Neural cell (in vitro differentiated cells): ENCODE results near the gene AKAP5. TPM values are rescaled to one million over a fixed set of nuclear protein-coding genes. Genes with fewer than 3 reads are reported as not detected.

Experiments
- H2AFZ ChIP-seq: fragments of 200-600, 300-800 bp; sonication (generic), shearing (Covaris generic); 2 replicates; pipeline ENCODE4 v1.6.0; 2014; ENCODE audit warnings: low read depth, mild to moderate bottlenecking, antibody characterized with exemption, low read length, moderate library complexity
- H3F3A ChIP-seq: fragments of 200-600 bp; shearing (Covaris generic); 2 replicates; pipeline ENCODE4 v1.6.1; 2016; ENCODE audit warnings: mild to moderate bottlenecking, moderate library complexity, mixed read lengths, antibody characterized with exemption, low read length; ENCODE audit not compliant: insufficient read depth, poor library complexity, severe bottlenecking
- H3K27ac ChIP-seq: fragments of 200-600, 300-800 bp; sonication (generic), shearing (Covaris generic); 2 replicates; pipeline ENCODE4 v1.5.1; 2014; ENCODE audit warnings: mild to moderate bottlenecking, low read length, moderate library complexity
- H3K27me3 ChIP-seq: fragments of 300-800, 200-600 bp; sonication (generic), shearing (Covaris generic); 2 replicates; pipeline ENCODE4 v1.6.0; 2014; ENCODE audit warnings: mild to moderate bottlenecking, low read depth, low read length, moderate library complexity; ENCODE audit not compliant: insufficient read depth
- H3K36me3 ChIP-seq: fragments of 300-800, 200-600 bp; sonication (generic), shearing (Covaris generic); 2 replicates; pipeline ENCODE4 v1.5.1; 2014; ENCODE audit warnings: mild to moderate bottlenecking, antibody characterized with exemption, low read length, moderate library complexity; ENCODE audit not compliant: insufficient read depth
- H3K4me2 ChIP-seq: fragments of 300-800, 200-600 bp; sonication (generic), shearing (Covaris generic); 2 replicates; pipeline ENCODE4 v1.6.0; 2014; ENCODE audit warnings: mild to moderate bottlenecking, low read length
- H3K4me3 ChIP-seq: fragments of 300-800, 200-600 bp; sonication (generic), shearing (Covaris generic); 2 replicates; pipeline ENCODE4 v1.5.1; 2014; ENCODE audit warnings: mild to moderate bottlenecking, low read length, moderate library complexity
- H3K79me2 ChIP-seq: fragments of 200-600 bp; shearing (Covaris generic); replicated peaks from 2 replicates; pipeline ENCODE4 v1.6.0; 2014; ENCODE audit warnings: mild to moderate bottlenecking, low read length, moderate library complexity; ENCODE audit not compliant: insufficient read depth
- H3K9ac ChIP-seq: fragments of 300-800, 200-600 bp; sonication (generic), shearing (Covaris generic); 2 replicates; pipeline ENCODE4 v1.6.1; 2016; ENCODE audit warnings: mild to moderate bottlenecking, low read length, mixed read lengths
- H3K9me2 ChIP-seq: fragments of 200-600 bp; shearing (Covaris generic); 2 replicates; pipeline ENCODE4 v1.6.1; 2016; ENCODE audit warnings: mild to moderate bottlenecking, low read length, mixed read lengths; ENCODE audit not compliant: insufficient read depth
- H3K9me3 ChIP-seq: fragments of 200-600, 300-800 bp; sonication (generic), shearing (Covaris generic); 2 replicates; pipeline ENCODE4 v1.6.1; 2016; ENCODE audit warnings: mild to moderate bottlenecking, mixed run types, low read length, moderate library complexity, mixed read lengths
- H4K20me1 ChIP-seq: fragments of 200-600 bp; shearing (Covaris generic); 2 replicates; pipeline ENCODE4 v1.6.1; 2016; ENCODE audit warnings: mild to moderate bottlenecking, mixed run types; ENCODE audit not compliant: insufficient read depth
- CTCF ChIP-seq: fragments of 450-650 bp; IDR thresholded peaks from 2 replicates; pipeline ENCODE4 v1.5.1; 2014; ENCODE audit warnings: antibody characterized with exemption, mild to moderate bottlenecking, moderate library complexity; ENCODE audit not compliant: poor library complexity, severe bottlenecking
- EP300 ChIP-seq: fragments of 450-650 bp; conservative IDR thresholded peaks from 2 replicates; pipeline ENCODE4 v1.6.1; 2014; ENCODE audit warnings: antibody characterized with exemption, mild to moderate bottlenecking, moderate library complexity; ENCODE audit not compliant: poor library complexity, severe bottlenecking
- EZH2 ChIP-seq: fragments of 200-600, 300-800 bp; shearing (Covaris generic), sonication (generic); IDR thresholded peaks from 2 replicates; pipeline ENCODE4 v1.6.1; 2014; ENCODE audit warnings: antibody characterized with exemption, low read length, borderline replicate concordance, mild to moderate bottlenecking; ENCODE audit not compliant: insufficient read depth, poor library complexity, severe bottlenecking
- MXI1 ChIP-seq: fragments of 450-650 bp; conservative IDR thresholded peaks from 2 replicates; pipeline ENCODE4 v1.6.1; 2014; ENCODE audit warnings: antibody characterized with exemption, mild to moderate bottlenecking; ENCODE audit not compliant: poor library complexity, severe bottlenecking
- POLR2AphosphoS5 ChIP-seq: IDR thresholded peaks from 2 replicates; pipeline ENCODE4 v1.6.1; 2012
- RAD21 ChIP-seq: fragments of 450-650 bp; conservative IDR thresholded peaks from 2 replicates; pipeline ENCODE4 v1.6.1; 2014; ENCODE audit warnings: antibody characterized with exemption, mild to moderate bottlenecking, moderate library complexity
- SMC3 ChIP-seq: fragments of 450-650 bp; conservative IDR thresholded peaks from 2 replicates; pipeline ENCODE4 v1.6.1; 2014; ENCODE audit warnings: antibody characterized with exemption, mild to moderate bottlenecking, moderate library complexity; ENCODE audit not compliant: poor library complexity
- TAF1 ChIP-seq: IDR thresholded peaks from 2 replicates; pipeline ENCODE4 v1.6.1; 2012; ENCODE audit warnings: low read depth
- polyA plus RNA-seq: library from polyadenylated mRNA; depleted of rRNA; stranded (reverse); fragments of >200 nt; gene quantifications from 2 replicates; pipeline ENCODE4 v1.2.3, GENCODE V29; 2014
- TF ChIP-seq, protein P1 (sequence below): IDR thresholded peaks from 2 replicates; pipeline ENCODE4 v1.6.1; 2012; ENCODE audit warnings: borderline replicate concordance

AKAP5 gene
- polyA plus RNA-seq, 1 donor from 2014 or later, result 1.8 TPM

DNA sequence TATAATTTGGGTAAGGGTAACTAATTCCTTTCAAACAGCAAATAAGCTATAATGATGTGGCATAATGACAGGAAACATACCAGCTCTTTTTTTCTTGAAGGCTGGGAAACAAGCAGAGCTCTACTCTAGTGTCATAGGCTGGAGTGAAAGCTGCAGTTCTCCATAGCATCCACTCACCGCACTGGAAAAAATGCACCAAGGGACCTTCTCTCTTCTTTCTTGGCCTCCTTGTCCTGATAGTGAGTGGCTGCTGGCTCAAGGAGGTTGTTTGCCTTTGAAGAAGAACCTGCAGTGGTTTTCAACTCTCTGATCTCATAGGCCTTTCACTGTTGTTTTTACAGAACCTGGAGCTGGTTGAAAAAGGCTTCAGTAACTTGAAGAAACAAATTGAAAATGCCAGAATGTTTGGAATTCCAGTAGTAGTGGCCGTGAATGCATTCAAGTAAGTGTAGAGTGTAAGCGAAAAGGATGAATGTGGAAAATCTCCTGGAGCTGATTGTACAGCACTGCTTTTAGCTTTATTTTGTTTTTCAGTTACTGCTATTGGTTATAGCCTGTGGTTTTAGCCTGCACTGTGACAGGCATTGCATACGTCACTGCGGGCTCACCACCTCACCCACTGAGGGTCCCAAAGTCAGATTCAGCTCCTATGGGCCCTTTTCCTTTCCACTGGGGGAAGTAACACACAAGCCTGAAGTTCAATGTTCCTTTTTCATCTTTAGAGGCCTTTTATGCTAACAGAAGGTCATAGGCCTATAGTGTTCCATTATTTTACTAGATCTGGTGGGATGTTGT is 17.2 kb upstream of the AKAP5 start:
- Histone ChIP-seq H3K9ac (no peak overlapping the region), H3F3A (no peaks in the 10 kb centered on the region), H3K27me3 (no peaks in the 10 kb centered on the region), H3K27ac (no peak overlapping the region), H3K4me2 (no peak overlapping the region), H3K9me3 (no peaks in the 10 kb centered on the region), H4K20me1 (no peaks in the 10 kb centered on the region), H3K4me3 (no peak overlapping the region), H3K9me2 (no peaks in the 10 kb centered on the region), H3K79me2 (no peaks in the 10 kb centered on the region), H3K36me3 (no peaks in the 10 kb centered on the region), H2AFZ (no peak overlapping the region)
- TF ChIP-seq SMC3, result no peak
- no peak for TF ChIP-seq EP300
- TF ChIP-seq EZH2, result no peak
- TF ChIP-seq POLR2AphosphoS5, result no peak
- TF ChIP-seq, protein P1, sequence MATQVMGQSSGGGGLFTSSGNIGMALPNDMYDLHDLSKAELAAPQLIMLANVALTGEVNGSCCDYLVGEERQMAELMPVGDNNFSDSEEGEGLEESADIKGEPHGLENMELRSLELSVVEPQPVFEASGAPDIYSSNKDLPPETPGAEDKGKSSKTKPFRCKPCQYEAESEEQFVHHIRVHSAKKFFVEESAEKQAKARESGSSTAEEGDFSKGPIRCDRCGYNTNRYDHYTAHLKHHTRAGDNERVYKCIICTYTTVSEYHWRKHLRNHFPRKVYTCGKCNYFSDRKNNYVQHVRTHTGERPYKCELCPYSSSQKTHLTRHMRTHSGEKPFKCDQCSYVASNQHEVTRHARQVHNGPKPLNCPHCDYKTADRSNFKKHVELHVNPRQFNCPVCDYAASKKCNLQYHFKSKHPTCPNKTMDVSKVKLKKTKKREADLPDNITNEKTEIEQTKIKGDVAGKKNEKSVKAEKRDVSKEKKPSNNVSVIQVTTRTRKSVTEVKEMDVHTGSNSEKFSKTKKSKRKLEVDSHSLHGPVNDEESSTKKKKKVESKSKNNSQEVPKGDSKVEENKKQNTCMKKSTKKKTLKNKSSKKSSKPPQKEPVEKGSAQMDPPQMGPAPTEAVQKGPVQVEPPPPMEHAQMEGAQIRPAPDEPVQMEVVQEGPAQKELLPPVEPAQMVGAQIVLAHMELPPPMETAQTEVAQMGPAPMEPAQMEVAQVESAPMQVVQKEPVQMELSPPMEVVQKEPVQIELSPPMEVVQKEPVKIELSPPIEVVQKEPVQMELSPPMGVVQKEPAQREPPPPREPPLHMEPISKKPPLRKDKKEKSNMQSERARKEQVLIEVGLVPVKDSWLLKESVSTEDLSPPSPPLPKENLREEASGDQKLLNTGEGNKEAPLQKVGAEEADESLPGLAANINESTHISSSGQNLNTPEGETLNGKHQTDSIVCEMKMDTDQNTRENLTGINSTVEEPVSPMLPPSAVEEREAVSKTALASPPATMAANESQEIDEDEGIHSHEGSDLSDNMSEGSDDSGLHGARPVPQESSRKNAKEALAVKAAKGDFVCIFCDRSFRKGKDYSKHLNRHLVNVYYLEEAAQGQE, result no peak
- TF ChIP-seq MXI1, result no peak
- no peak for TF ChIP-seq TAF1
- TF ChIP-seq CTCF, result no peak

- TF ChIP-seq POLR2AphosphoS5, result no peak
These were observed 15.0 kb upstream of the AKAP5 start for GRCh38 chr14:64450255-64450654.

DNA sequence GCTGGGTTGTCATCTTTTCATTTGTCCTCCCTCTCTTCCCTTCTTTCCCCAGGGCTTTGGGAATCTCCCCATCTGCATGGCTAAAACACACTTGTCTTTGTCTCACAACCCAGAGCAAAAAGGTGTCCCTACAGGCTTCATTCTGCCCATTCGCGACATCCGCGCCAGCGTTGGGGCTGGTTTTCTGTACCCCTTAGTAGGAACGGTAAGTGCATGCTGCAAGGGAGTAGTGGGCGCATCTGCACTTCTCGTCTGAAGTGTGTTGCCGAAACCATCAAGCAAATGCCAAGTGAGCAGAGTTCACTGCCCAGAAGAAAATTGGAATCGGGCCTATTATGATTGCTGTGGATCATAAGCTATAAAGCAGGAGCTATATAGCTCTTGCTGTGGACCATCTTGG is 10.6 kb upstream of the AKAP5 start:
- TF ChIP-seq EP300, result no peak
- TF ChIP-seq EZH2, result no peak
- TF ChIP-seq RAD21, result no peak
- TF ChIP-seq SMC3, result no peak
- TF ChIP-seq CTCF, result no peak
- TF ChIP-seq, protein P1, result no peak
- no peak for TF ChIP-seq POLR2AphosphoS5
- TF ChIP-seq TAF1, result no peak
- no peak for TF ChIP-seq MXI1
- H3K36me3 ChIP-seq, result no peaks in the 10 kb centered on the region

More at GRCh38 chr14:64450255-64450654, 15.0 kb upstream of the AKAP5 start:
- no peak overlapping the region for H3K4me3 ChIP-seq
- no peak overlapping the region for H3K9ac ChIP-seq
- H3K9me3 ChIP-seq, result no peaks in the 10 kb centered on the region
- H2AFZ ChIP-seq, result no peak overlapping the region
- no peak overlapping the region for H3K4me2 ChIP-seq
- no peaks in the 10 kb centered on the region for H3K9me2 ChIP-seq
- H3K36me3 ChIP-seq, result no peaks in the 10 kb centered on the region
- H3K79me2 ChIP-seq, result no peaks in the 10 kb centered on the region
- no peaks in the 10 kb centered on the region for H3F3A ChIP-seq
- H4K20me1 ChIP-seq, result no peaks in the 10 kb centered on the region
- H3K27ac ChIP-seq, result no peak overlapping the region
- no peaks in the 10 kb centered on the region for H3K27me3 ChIP-seq

More for the DNA sequence above, 10.6 kb upstream of the AKAP5 start:
- Histone ChIP-seq H3K79me2 (no peaks in the 10 kb centered on the region), H2AFZ (no peak overlapping the region), H3F3A (no peaks in the 10 kb centered on the region), H3K27me3 (no peaks in the 10 kb centered on the region), H4K20me1 (no peaks in the 10 kb centered on the region), H3K9me3 (no peaks in the 10 kb centered on the region), H3K4me3 (no peak overlapping the region), H3K9me2 (no peaks in the 10 kb centered on the region), H3K9ac (no peak overlapping the region), H3K27ac (no peak overlapping the region), H3K4me2 (no peak overlapping the region)
